Right renal cortex interstitium (tissue), 3 donors: Measurements from ENCODE around the gene ZNF175. TPM values are rescaled to one million over a fixed set of nuclear protein-coding genes. Genes with fewer than 3 reads are reported as not detected.
"Not testable (repeated sequence)": the region's sequence is repeated elsewhere in the genome, so short reads cannot be mapped to it uniquely, and the experiment has no call there.

Source experiments
- DNase-seq, 3 donors: peaks; one replicate each; pipeline ENCODE4 v3.0.0-alpha.2; 2013; ENCODE audit warnings: low read depth in 3 of 3, low spot score in 2 of 3
- polyA plus RNA-seq, 3 donors: library from polyadenylated mRNA; unstranded; fragments of 120-200 nt; gene quantifications; one replicate each; pipeline ENCODE4 v1.2.1, GENCODE V29; 2013; ENCODE audit not compliant: insufficient read length in 3 of 3

Gene ZNF175
- polyA plus RNA-seq, 3 donors, result 16.4 to 19.7 (median 16.8) TPM

DNA sequence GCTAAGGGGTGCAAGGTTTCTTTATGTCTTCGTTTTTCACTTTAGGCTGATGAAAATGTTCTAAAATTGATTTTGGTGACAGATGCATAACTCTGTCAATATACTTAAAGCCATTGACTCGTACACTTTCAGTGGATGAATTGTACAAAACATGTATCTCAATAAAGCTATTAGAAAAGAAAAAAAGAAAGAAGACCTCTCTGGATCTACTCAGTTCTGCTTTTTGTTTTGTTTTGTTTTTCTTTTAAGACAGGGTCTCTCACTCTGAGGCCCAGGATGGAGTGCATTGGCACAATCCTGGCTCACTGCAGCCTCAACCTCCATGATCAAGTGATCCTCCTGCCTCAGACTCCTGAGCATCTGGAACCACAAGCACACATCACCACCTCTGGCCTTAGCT, 55.6 kb downstream of the ZNF175 start:
- DNase-seq, result no peak

DNA sequence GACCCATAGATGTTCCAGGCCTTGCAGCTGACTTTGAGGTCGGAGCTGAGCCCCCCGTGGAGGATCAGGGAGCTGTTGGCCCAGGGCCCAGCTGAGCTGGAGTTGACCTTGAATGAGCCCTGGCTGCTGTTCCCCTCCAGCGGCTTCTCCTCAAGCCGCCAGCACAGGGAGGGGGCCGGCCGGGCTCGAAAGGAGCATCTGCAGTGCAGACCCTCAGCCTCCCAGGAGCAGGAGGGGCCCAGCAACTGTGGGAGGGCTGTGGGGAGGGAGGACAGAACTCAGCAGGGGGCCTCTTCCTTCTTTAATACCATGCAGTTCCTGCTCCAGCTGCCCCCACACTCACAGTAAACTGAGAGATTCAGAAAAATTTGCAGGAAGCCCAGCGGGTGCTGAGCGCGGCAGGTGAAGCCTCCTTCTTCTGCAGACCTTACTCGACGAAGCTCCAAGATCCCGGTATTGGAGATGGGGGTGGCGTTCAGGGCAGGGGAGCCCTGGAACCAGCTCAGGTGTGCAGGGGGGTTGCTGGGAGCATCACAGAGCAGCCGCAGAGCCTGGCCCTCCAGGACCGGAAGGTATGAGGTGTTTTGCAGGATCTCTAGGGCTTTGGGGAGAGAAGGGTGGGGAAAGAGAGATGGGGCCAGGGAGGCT, 56.5 kb downstream of the ZNF175 start:
- DNase-seq, result no peak

DNA sequence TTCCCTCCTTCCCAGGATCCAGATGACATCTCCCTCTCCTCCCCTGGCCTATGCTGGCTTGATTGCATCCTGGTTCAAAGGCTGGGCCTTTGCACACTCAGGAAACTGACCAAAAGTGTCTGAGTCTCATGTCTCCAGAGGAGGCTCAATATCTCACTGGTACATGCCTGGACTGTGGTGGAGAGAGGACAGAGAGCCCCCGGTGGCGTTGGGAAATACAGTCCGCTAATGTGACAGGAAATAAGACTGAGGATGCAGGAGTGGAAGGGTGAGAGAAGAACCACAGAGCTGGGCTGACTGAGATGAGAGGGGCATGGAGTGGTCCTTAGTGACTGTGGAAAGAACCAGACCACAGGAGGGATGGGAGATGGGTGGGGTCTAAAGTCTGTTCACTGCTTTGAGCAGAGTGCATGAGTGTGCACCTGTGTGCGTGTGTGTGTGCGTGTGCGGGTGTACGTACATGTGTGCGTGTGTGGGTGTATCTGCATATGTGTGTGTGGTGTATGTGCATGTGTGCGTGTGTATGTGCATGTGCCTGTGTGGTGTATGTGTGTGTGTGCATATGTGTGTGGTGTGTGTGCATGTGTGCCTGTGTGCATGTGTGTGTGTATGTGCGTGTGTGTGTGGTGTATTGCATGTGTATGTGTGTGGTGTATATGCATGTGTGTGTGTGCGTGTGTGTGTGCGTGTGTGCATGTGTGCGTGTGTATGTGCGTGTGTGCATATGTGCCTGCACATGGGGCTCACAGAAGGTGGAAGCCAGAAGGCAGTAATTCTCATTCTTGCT, 57.3 kb downstream of the ZNF175 start:
- no peak for DNase-seq

DNA sequence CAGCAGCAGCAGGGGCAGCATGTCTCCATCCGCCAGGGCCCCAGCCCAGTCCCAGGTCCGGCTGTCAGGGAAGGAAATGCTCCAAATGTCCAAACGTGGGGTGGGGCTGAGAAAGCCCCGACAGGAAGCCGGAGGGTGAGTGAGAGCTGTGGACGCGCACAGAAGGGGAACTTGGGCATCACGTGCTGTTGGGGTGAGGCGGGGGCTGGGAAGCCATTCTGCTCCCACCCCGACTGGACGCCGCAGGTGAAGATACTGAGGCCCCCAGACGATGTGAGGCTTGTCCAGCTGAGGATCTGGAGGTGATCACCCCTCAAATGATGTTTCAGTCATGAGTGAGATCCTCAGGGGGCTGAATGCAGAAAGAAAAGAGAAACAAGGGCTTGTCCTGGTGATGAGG, 59.2 kb downstream of the ZNF175 start, which contains the start of gene SIGLEC5:
SIGLEC5 (minus strand) TSS at position 87 of the 400 bp plus-strand sequence; CDS start at position 21, 66 bp downstream.
- not testable (repeated sequence) for DNase-seq

DNA sequence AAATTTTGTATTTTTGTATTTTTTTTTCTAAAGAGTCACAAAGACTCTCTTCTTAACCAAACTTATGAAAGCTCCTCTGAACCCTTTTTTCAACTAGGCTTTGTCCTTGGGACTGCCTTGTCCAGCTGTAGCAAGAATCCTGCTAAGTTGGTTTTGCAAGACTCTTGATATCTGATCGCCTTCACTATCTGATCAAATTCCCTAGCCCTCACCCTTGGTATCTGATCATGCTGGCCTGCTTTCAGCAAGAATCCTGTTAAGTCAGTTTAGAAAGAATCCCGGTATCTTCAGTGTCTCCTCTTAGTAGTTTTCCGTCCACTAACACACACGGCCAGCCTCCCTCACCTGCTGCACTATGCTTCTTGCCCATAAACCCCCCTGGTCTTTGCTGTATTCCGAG, 61.0 kb downstream of the ZNF175 start:
- no peak for DNase-seq

DNA sequence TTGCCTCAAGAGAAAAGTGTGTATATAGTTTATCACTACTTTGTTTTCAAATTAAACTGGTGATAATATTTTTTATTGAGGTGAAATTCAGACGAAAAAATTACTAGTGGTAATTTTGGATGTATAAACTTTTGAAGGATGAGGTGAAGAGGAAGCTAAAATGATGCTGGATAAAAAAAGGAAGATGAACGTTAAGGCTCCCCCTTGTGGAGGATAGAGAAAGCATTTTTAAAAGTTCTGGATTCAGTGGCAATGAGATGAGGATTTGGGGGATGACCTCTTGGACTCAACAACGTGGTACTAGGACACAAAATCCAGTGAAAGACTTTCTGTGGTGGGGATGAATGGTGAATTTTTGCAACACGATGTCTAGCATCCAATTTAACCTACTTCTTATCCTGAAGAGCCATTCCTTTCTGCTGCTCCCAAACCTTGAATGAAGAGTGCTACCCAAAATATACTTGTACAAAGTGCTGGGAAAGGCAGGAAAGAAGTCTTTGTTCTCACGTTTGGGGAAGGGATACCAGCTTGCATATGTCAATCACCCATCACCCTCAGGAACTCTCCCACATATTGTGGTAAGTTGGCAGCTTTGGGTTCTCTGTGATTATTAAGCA, 66.4 kb downstream of the ZNF175 start:
- DNase-seq, result no peak

DNA sequence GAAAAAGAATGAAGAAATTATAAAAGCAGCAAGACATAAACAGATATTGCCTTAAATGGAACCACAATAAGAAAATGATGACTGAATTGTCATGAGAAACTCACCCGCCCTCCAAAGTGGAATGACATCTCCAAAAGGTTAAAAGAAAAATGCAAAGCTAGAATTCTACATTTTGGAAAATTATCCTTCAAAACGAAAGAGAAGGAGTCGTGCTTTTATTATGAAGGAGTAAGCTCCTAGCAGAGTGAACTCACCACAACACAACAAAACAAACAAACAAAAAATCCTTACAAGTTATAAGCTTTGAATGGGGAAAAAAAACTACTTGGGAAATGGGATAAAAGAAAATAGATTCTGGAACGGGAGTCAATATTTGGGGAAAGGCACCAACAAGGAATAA, 68.8 kb downstream of the ZNF175 start:
- no peak for DNase-seq

DNA sequence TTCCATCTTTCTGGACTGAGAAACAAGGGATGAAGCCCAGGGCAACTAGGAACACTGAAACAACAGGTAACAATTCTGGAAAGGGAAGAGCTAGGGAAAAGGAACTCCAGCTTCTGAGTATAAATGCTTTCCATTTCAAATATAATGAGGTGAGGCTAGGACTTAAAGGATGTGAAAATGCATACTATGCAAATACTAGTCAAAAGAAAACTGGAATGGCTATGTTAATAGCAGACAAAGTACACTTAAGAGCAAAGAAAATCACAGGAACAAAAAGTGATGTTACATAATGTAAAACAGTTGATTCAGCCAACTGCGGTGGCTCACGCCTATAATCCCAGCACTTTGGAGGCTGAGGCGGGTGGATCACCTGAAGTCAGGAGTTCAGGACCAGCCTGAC, 69.3 kb downstream of the ZNF175 start:
- no peak for DNase-seq

DNA sequence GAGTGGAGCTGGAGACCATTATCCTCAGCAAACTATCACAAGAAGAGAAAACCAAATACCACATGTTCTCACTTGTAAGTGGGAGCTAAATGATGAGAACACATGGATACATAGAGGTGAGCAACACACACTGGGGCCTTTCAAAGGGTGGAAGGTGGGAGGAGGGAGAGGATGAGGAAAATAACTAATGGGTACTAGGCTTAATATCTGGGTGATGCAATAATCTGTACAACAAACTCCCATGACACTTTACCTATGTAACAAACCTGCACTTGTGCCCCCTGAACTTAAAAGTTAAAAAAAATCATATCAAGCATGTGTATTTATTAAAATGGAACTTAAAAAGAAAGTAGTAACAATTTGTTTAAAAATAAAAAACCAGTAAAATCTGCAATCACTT, 70.6 kb downstream of the ZNF175 start:
- no peak for DNase-seq

Other genes with a start within 250 kb of the ZNF175 start
- 1 to 10 TPM; 3.5 to 4.4 (median 3.8) TPM for gene VSIG10L, start 229.1 kb upstream of the ZNF175 start, polyA plus RNA-seq
- 100 to 1,000 TPM; 123 to 149 (median 132) TPM for gene ETFB, start 204.9 kb upstream of the ZNF175 start, polyA plus RNA-seq
- 1 to 10 TPM in 1 of 3 donors, under 1 TPM in 2; 0.79 to 1.4 (median 0.80) TPM for gene CLDND2, start 202.3 kb upstream of the ZNF175 start, polyA plus RNA-seq
- gene NKG7, start 198.6 kb upstream of the ZNF175 start, polyA plus RNA-seq, result 1 to 10 TPM; 1.2 to 2.0 (median 1.3) TPM
- under 1 TPM; 0.18 to 0.40 (median 0.24) TPM for gene LIM2, start 183.3 kb upstream of the ZNF175 start, polyA plus RNA-seq
- under 1 TPM; 0.10 to 0.28 (median 0.20) TPM for gene C19orf84, start 180.7 kb upstream of the ZNF175 start, polyA plus RNA-seq
- 1 to 10 TPM in 2 of 3 donors, under 1 TPM in 1; 0.82 to 1.1 (median 1.0) TPM for gene SIGLEC10, start 153.6 kb upstream of the ZNF175 start, polyA plus RNA-seq
- not detected for gene SIGLEC8, start 112.8 kb upstream of the ZNF175 start, polyA plus RNA-seq
- gene CEACAM18, start 92.7 kb upstream of the ZNF175 start, polyA plus RNA-seq, result not detected
- not detected for gene SIGLEC12, start 69.5 kb upstream of the ZNF175 start, polyA plus RNA-seq
- gene SIGLEC6, start 39.6 kb upstream of the ZNF175 start, polyA plus RNA-seq, result under 1 TPM; 0.07 to 0.42 (median 0.12) TPM
- gene SIGLEC5, start 59.1 kb downstream of the ZNF175 start, polyA plus RNA-seq, result under 1 TPM in 2 of 3 donors, not detected in 1; 0.48 to 0.51 TPM
- gene SIGLEC14, start 75.5 kb downstream of the ZNF175 start, polyA plus RNA-seq, result 1 to 10 TPM in 1 of 3 donors, under 1 TPM in 1, not detected in 1; 0.79 to 1.1 TPM
- 10 to 100 TPM; 11.6 to 15.5 (median 12.1) TPM for gene SPACA6, start 122.0 kb downstream of the ZNF175 start, polyA plus RNA-seq
- gene HAS1, start 152.7 kb downstream of the ZNF175 start, polyA plus RNA-seq, result not detected
- 1 to 10 TPM in 1 of 3 donors, under 1 TPM in 2; 0.72 to 1.8 (median 0.89) TPM for gene FPR1, start 180.6 kb downstream of the ZNF175 start, polyA plus RNA-seq
- under 1 TPM in 2 of 3 donors, not detected in 1; 0.18 to 0.21 TPM for gene FPR2, start 189.9 kb downstream of the ZNF175 start, polyA plus RNA-seq
- under 1 TPM; 0.17 to 0.49 (median 0.34) TPM for gene FPR3, start 223.9 kb downstream of the ZNF175 start, polyA plus RNA-seq